HTERT RPE-1 (cell line): ENCODE measurements around the gene RPL12.

Experiments
- in situ Hi-C: fragments of 300-500 bp; cut with MboI; formaldehyde crosslinking; loops from 4 replicates; pipeline ENCODE4 v1.14.3; 2020; ENCODE audit warnings: low sequenced_read_pairs

Gene RPL12

GRCh38 chr9:127405344-127406125 is 45.7 kb downstream of the RPL12 start:
- in situ Hi-C loops = no loop called here

GRCh38 chr9:127404631-127405030 is 46.6 kb downstream of the RPL12 start:
- in situ Hi-C loops = no loop called here

- in situ Hi-C loops = no loop called here
These were observed 47.6 kb downstream of the RPL12 start for GRCh38 chr9:127403507-127404192.

- in situ Hi-C loops = no loop called here
These were observed 48.7 kb downstream of the RPL12 start for GRCh38 chr9:127402401-127403090.

- in situ Hi-C loops = no loop called here
These were observed 51.4 kb downstream of the RPL12 start for GRCh38 chr9:127399736-127400269.

GRCh38 chr9:127398715-127399400 is 52.3 kb downstream of the RPL12 start:
- in situ Hi-C loops = no loop called here

- in situ Hi-C loops = no loop called here
These were observed 52.9 kb downstream of the RPL12 start for GRCh38 chr9:127398275-127398647.
